SK-N-MC (cell line): ENCODE data around the gene TBL1X.

ENCODE experiments used
- DNase-seq: peaks from one replicate; pipeline ENCODE4 v3.0.0-alpha.2; 2011; ENCODE audit warnings: low read depth, low spot score
- H3K27ac ChIP-seq: fragments of 200-600 bp; sonication (generic); 2 replicates; pipeline ENCODE4 v1.5.1; 2016; ENCODE audit warnings: mixed run types
- H3K36me3 ChIP-seq: fragments of 200-600 bp; sonication (generic); 2 replicates; pipeline ENCODE4 v1.6.1; 2017; ENCODE audit warnings: antibody characterized with exemption, low read length, mixed read lengths; ENCODE audit not compliant: insufficient read depth
- H3K4me3 ChIP-seq: fragments of 200-600 bp; sonication (generic); 2 replicates; pipeline ENCODE4 v1.5.1; 2016
- H3K9ac ChIP-seq: fragments of 200-600 bp; sonication (generic); 2 replicates; pipeline ENCODE4 v1.8.0; 2017; ENCODE audit warnings: mixed run types, mixed read lengths; ENCODE audit not compliant: insufficient read length
- H3K9me3 ChIP-seq: fragments of 200-600 bp; sonication (generic); 2 replicates; pipeline ENCODE4 v1.6.1; 2017; ENCODE audit warnings: low read depth, mild to moderate bottlenecking, antibody characterized with exemption, low read length, moderate library complexity, mixed read lengths
- EZH2 ChIP-seq: fragments of 200-600 bp; sonication (generic); IDR thresholded peaks from one replicate; pipeline ENCODE4 v1.6.1; 2017; ENCODE audit warnings: antibody characterized with exemption
- FOXP2 ChIP-seq: optimal IDR thresholded peaks from 2 replicates; pipeline ENCODE3; 2011; ENCODE audit warnings: mild to moderate bottlenecking, moderate library complexity; ENCODE audit not compliant: insufficient read depth; ENCODE audit errors: extremely low read length, control extremely low read depth
- POLR2AphosphoS5 ChIP-seq: IDR thresholded peaks from 2 replicates; pipeline ENCODE4 v1.6.1; 2012; ENCODE audit warnings: mild to moderate bottlenecking, low read depth, low read length, borderline replicate concordance

The TBL1X gene

GRCh38 chrX:9651737-9652136 is 186.9 kb downstream of the TBL1X start:
- TF ChIP-seq EZH2 (no peak), POLR2AphosphoS5 (no peak), FOXP2 (no peak)
- Histone ChIP-seq H3K27ac (no peak overlapping the region), H3K4me3 (no peak overlapping the region), H3K36me3 (peaks cover 5% of the 10 kb centered on the region; the same call in 1 of the 2 replicates), H3K9ac (no peak overlapping the region), H3K9me3 (no peaks in the 10 kb centered on the region)
- no peak for DNase-seq

GRCh38 chrX:9654929-9655328 is 190.1 kb downstream of the TBL1X start:
- Histone ChIP-seq H3K4me3 (no peak overlapping the region), H3K36me3 (peaks cover 6% of the 10 kb centered on the region; the same call in 1 of the 2 replicates), H3K27ac (no peak overlapping the region), H3K9me3 (no peaks in the 10 kb centered on the region), H3K9ac (no peak overlapping the region)
- DNase-seq, result no peak
- TF ChIP-seq EZH2 (no peak), POLR2AphosphoS5 (no peak)

- Histone ChIP-seq H3K9ac (no peak overlapping the region), H3K36me3 (peaks cover 6% of the 10 kb centered on the region; the same call in 1 of the 2 replicates), H3K9me3 (no peaks in the 10 kb centered on the region), H3K4me3 (no peak overlapping the region), H3K27ac (no peak overlapping the region)
- TF ChIP-seq FOXP2 (no peak), EZH2 (no peak), POLR2AphosphoS5 (no peak)
- no peak for DNase-seq
These were observed 191.4 kb downstream of the TBL1X start for GRCh38 chrX:9656277-9656676.

- no peak overlapping the region for H3K4me3 ChIP-seq
- TF ChIP-seq FOXP2, result no peak
- TF ChIP-seq POLR2AphosphoS5, result no peak
- TF ChIP-seq EZH2, result no peak
- H3K36me3 ChIP-seq, result peaks cover 6% of the 10 kb centered on the region; the same call in 1 of the 2 replicates
- DNase-seq, result no peak
- H3K9ac ChIP-seq, result no peak overlapping the region
- H3K9me3 ChIP-seq, result no peaks in the 10 kb centered on the region
- H3K27ac ChIP-seq, result no peak overlapping the region
These were observed 192.0 kb downstream of the TBL1X start for GRCh38 chrX:9656871-9657270.

- TF ChIP-seq FOXP2, result no peak
- no peak for TF ChIP-seq POLR2AphosphoS5
- TF ChIP-seq EZH2, result no peak
- no peak for DNase-seq
- Histone ChIP-seq H3K27ac (no peak overlapping the region), H3K36me3 (peaks cover 6% of the 10 kb centered on the region; the same call in 1 of the 2 replicates), H3K9me3 (no peaks in the 10 kb centered on the region), H3K9ac (no peak overlapping the region), H3K4me3 (no peak overlapping the region)
These were observed 192.9 kb downstream of the TBL1X start for GRCh38 chrX:9657590-9658256.

GRCh38 chrX:9658409-9658808 is 193.6 kb downstream of the TBL1X start:
- H3K9ac ChIP-seq, result no peak overlapping the region
- no peaks in the 10 kb centered on the region for H3K9me3 ChIP-seq
- TF ChIP-seq FOXP2, result no peak
- TF ChIP-seq EZH2, result no peak
- no peak for TF ChIP-seq POLR2AphosphoS5
- no peak overlapping the region for H3K4me3 ChIP-seq
- no peak for DNase-seq
- no peak overlapping the region for H3K27ac ChIP-seq
- peaks cover 6% of the 10 kb centered on the region; the same call in 1 of the 2 replicates for H3K36me3 ChIP-seq

GRCh38 chrX:9659571-9660195 is 194.8 kb downstream of the TBL1X start:
- DNase-seq, result no peak
- H3K36me3 ChIP-seq, result peaks cover 6% of the 10 kb centered on the region; the same call in 1 of the 2 replicates
- TF ChIP-seq EZH2 (no peak), FOXP2 (no peak), POLR2AphosphoS5 (no peak)
- no peak overlapping the region for H3K27ac ChIP-seq
- no peak overlapping the region for H3K4me3 ChIP-seq
- H3K9me3 ChIP-seq, result no peaks in the 10 kb centered on the region
- H3K9ac ChIP-seq, result no peak overlapping the region

- Histone ChIP-seq H3K36me3 (no peaks in the 10 kb centered on the region; the same call in 1 of the 2 replicates), H3K9ac (no peak overlapping the region), H3K4me3 (no peak overlapping the region), H3K27ac (no peak overlapping the region), H3K9me3 (no peaks in the 10 kb centered on the region)
- DNase-seq, result no peak
- no peak for TF ChIP-seq EZH2
- no peak for TF ChIP-seq POLR2AphosphoS5
These were observed 197.3 kb downstream of the TBL1X start for GRCh38 chrX:9662148-9662547.

- Histone ChIP-seq H3K4me3 (no peak overlapping the region), H3K27ac (no peak overlapping the region)
These were observed 198.4 kb downstream of the TBL1X start for GRCh38 chrX:9663216-9663615.

GRCh38 chrX:9664224-9664623 is 199.4 kb downstream of the TBL1X start:
- Histone ChIP-seq H3K9ac (no peak overlapping the region), H3K9me3 (no peaks in the 10 kb centered on the region), H3K4me3 (no peak overlapping the region), H3K36me3 (no peaks in the 10 kb centered on the region), H3K27ac (no peak overlapping the region)
- TF ChIP-seq FOXP2, result no peak
- TF ChIP-seq EZH2, result no peak
- no peak for TF ChIP-seq POLR2AphosphoS5
- no peak for DNase-seq

More at GRCh38 chrX:9663216-9663615, 198.4 kb downstream of the TBL1X start:
- no peaks in the 10 kb centered on the region for H3K9me3 ChIP-seq
- H3K9ac ChIP-seq, result no peak overlapping the region
- H3K36me3 ChIP-seq, result no peaks in the 10 kb centered on the region
- DNase-seq, result no peak
- no peak for TF ChIP-seq EZH2
- TF ChIP-seq POLR2AphosphoS5, result no peak
- no peak for TF ChIP-seq FOXP2
